ENCODE measurements around the gene HRH2. TPM values are rescaled to one million over a fixed set of nuclear protein-coding genes. Genes with fewer than 3 reads are reported as not detected.

The HRH2 gene
- total and polyA plus RNA-seq, 9 of the 15 experiments (the other 6 are each of a cell fraction or from before 2014, with no cell fraction given), result 0.04 TPM; not detected in 8

GRCh38 chr5:175696139-175696854, 38.4 kb downstream of the HRH2 start (continued):
- TF ChIP-seq, protein P1, sequence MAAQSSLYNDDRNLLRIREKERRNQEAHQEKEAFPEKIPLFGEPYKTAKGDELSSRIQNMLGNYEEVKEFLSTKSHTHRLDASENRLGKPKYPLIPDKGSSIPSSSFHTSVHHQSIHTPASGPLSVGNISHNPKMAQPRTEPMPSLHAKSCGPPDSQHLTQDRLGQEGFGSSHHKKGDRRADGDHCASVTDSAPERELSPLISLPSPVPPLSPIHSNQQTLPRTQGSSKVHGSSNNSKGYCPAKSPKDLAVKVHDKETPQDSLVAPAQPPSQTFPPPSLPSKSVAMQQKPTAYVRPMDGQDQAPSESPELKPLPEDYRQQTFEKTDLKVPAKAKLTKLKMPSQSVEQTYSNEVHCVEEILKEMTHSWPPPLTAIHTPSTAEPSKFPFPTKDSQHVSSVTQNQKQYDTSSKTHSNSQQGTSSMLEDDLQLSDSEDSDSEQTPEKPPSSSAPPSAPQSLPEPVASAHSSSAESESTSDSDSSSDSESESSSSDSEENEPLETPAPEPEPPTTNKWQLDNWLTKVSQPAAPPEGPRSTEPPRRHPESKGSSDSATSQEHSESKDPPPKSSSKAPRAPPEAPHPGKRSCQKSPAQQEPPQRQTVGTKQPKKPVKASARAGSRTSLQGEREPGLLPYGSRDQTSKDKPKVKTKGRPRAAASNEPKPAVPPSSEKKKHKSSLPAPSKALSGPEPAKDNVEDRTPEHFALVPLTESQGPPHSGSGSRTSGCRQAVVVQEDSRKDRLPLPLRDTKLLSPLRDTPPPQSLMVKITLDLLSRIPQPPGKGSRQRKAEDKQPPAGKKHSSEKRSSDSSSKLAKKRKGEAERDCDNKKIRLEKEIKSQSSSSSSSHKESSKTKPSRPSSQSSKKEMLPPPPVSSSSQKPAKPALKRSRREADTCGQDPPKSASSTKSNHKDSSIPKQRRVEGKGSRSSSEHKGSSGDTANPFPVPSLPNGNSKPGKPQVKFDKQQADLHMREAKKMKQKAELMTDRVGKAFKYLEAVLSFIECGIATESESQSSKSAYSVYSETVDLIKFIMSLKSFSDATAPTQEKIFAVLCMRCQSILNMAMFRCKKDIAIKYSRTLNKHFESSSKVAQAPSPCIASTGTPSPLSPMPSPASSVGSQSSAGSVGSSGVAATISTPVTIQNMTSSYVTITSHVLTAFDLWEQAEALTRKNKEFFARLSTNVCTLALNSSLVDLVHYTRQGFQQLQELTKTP (IDR thresholded peaks at IDR 0.05; ENCODE audit: low read depth in 1 of 2, partially characterized antibody in 2 of 2), result no peak
- no peak for TF ChIP-seq HNRNPLL (IDR thresholded peaks at IDR 0.05; ENCODE audit: low read depth, low read length, poor library complexity, severe bottlenecking)
- TF ChIP-seq STAG1 (CRISPR knock-in tag; IDR thresholded peaks at IDR 0.05; ENCODE audit: borderline replicate concordance), result no peak
- no peak for TF ChIP-seq POLR2G (IDR thresholded peaks at IDR 0.05; ENCODE audit: low read depth, low read length)
- no peak for TF ChIP-seq OTX1 (CRISPR knock-in tag; IDR thresholded peaks at IDR 0.05)
- TF ChIP-seq TRIM24 (IDR thresholded peaks at IDR 0.05), result peak in 1 of 2 experiments; percentile 18; a peak in 1 of 4 replicates
- TF ChIP-seq SMAD4 (CRISPR knock-in tag; conservative IDR thresholded peaks at IDR 0.05), result peak; percentile 17; the same call in 1 of the 2 replicates
- TF ChIP-seq DIDO1 (tag; IDR thresholded peaks at IDR 0.05; ENCODE audit: low read depth), result 0 out of 2 replicates have a peak, but pooled peaks have one; percentile 38
- no peak for TF ChIP-seq ZNF140 (CRISPR knock-in tag; IDR thresholded peaks at IDR 0.05)
- TF ChIP-seq ETV6 (IDR thresholded peaks at IDR 0.05; ENCODE audit: borderline replicate concordance in 1 of 2, low read depth in 2 of 2, low read length in 1 of 2), result peak in 1 of 2 experiments; percentile 82; a peak in 2 of 4 replicates
- TF ChIP-seq ETV6 (CRISPR knock-in tag; IDR thresholded peaks at IDR 0.05; ENCODE audit: borderline replicate concordance), result no peak
- TF ChIP-seq CTBP1 (IDR thresholded peaks at IDR 0.05; ENCODE audit: borderline replicate concordance), result peak; percentile 40; the same call in 1 of the 2 replicates
